ENCODE data around the gene CACNA1B. TPM values are rescaled to one million over a fixed set of nuclear protein-coding genes. Genes with fewer than 3 reads are reported as not detected.

The CACNA1B gene
- polyA plus RNA-seq, 2 of the 4 experiments (the other 2 are of a cell fraction), result 0.03 to 0.06 TPM

- POLR2A ChIA-PET, result no interaction called here
- no peaks in the 10 kb centered on the region for H3K9me3 ChIP-seq
- ATAC-seq, result no peak
- no peak overlapping the region for H3K4me3 ChIP-seq
- 21% methylated on average over 5 of the region's 8 CpGs for WGBS (ENCODE audit: missing lambda C conversion rate)
- no peak overlapping the region for H3K4me2 ChIP-seq
- CTCF ChIA-PET, result no interaction called here
- H3K27ac ChIP-seq, result no peak overlapping the region
- peaks cover 5% of the 10 kb centered on the region; the same call in 1 of the 3 replicates for H3K4me1 ChIP-seq
- no peak for TF ChIP-seq HMGXB4 (CRISPR knock-in tag; IDR thresholded peaks at IDR 0.05; ENCODE audit: borderline replicate concordance)
- no peak for TF ChIP-seq RARB (CRISPR knock-in tag; IDR thresholded peaks at IDR 0.05)
- no peak for TF ChIP-seq EHMT2 (IDR thresholded peaks at IDR 0.05; ENCODE audit: low read depth)
- no peak for FAIRE-seq
- DNase-seq (ENCODE audit: low read depth in 1 of 2, low spot score in 1 of 2), result no peak
These were observed 100.1 kb downstream of the CACNA1B start for GRCh38 chr9:137977571-137978261.

GRCh38 chr9:137978262-137978714, 100.7 kb downstream of the CACNA1B start:
- no peak for DNase-seq (ENCODE audit: low read depth in 1 of 2, low spot score in 1 of 2)
- peaks cover 5% of the 10 kb centered on the region; the same call in 1 of the 3 replicates for H3K4me1 ChIP-seq
- ChIA-PET CTCF (no interaction called here), POLR2A (no interaction called here)
- 40% methylated on average over 4 of the region's 4 CpGs for WGBS (ENCODE audit: missing lambda C conversion rate)
- H3K27ac ChIP-seq, result no peak overlapping the region
- ATAC-seq, result no peak
- FAIRE-seq, result no peak
- H3K9me3 ChIP-seq, result no peaks in the 10 kb centered on the region
- no peak for TF ChIP-seq HOXB5 (CRISPR knock-in tag; IDR thresholded peaks at IDR 0.05)
- no peak for TF ChIP-seq CHD2 (IDR thresholded peaks at IDR 0.05; ENCODE audit: low read length, partially characterized antibody)
- no peak for TF ChIP-seq HDAC2 (IDR thresholded peaks at IDR 0.05)
- no peak for TF ChIP-seq EHF (CRISPR knock-in tag; IDR thresholded peaks at IDR 0.05)
- no peak for TF ChIP-seq RNF2 (IDR thresholded peaks at IDR 0.05; ENCODE audit: borderline replicate concordance, low read depth)
- TF ChIP-seq FOSL2 (IDR thresholded peaks at IDR 0.05), result no peak
- no peak for TF ChIP-seq FOSL2 (CRISPR knock-in tag; IDR thresholded peaks at IDR 0.05)
- TF ChIP-seq ZNF302 (CRISPR knock-in tag; IDR thresholded peaks at IDR 0.05), result no peak
- TF ChIP-seq ELK1 (IDR thresholded peaks at IDR 0.05; ENCODE audit: low read depth, low read length), result no peak
- TF ChIP-seq CEBPB (IDR thresholded peaks at IDR 0.05), result no peak
- no peak for TF ChIP-seq ZSCAN20 (CRISPR knock-in tag; IDR thresholded peaks at IDR 0.05)
- TF ChIP-seq FOXS1 (CRISPR knock-in tag; IDR thresholded peaks at IDR 0.05), result no peak
- no peak for TF ChIP-seq EP300 (IDR thresholded peaks at IDR 0.05)
- no peak for TF ChIP-seq CTCF (IDR thresholded peaks at IDR 0.05)
- no peak for TF ChIP-seq MAZ (IDR thresholded peaks at IDR 0.05; ENCODE audit: borderline replicate concordance, low read depth, low read length)
- TF ChIP-seq HEYL (CRISPR knock-in tag; IDR thresholded peaks at IDR 0.05), result no peak
- TF ChIP-seq POLR2AphosphoS2 (conservative IDR thresholded peaks at IDR 0.05; ENCODE audit: low read length), result no peak
- no peak for TF ChIP-seq USF2 (IDR thresholded peaks at IDR 0.05)
- no peak for TF ChIP-seq FOSB (CRISPR knock-in tag; IDR thresholded peaks at IDR 0.05)
- no peak for TF ChIP-seq ZC3H11A (IDR thresholded peaks at IDR 0.05)
- TF ChIP-seq HOXA7 (CRISPR knock-in tag; IDR thresholded peaks at IDR 0.05), result no peak
- no peak overlapping the region for H3K4me2 ChIP-seq
- no peak overlapping the region for H3K4me3 ChIP-seq
